Peyer's patch (tissue), 4 donors: ENCODE data around the gene MDM2.

Experiments
- POLR2A ChIP-seq, 2 donors: fragments of 450-650 bp; IDR thresholded peaks; one replicate each; pipeline ENCODE4 v1.5.1; 2017; ENCODE audit warnings: antibody characterized with exemption in 2 of 2, mild to moderate bottlenecking in 2 of 2, moderate library complexity in 2 of 2
- TF ChIP-seq, protein P1 (sequence below), 6 experiments: fragments of 450-650 bp in 4 of 6; fragments of 200-600 bp in 2 of 6; sonication (generic) in 1 of 6; IDR thresholded peaks; one replicate each; pipeline ENCODE4 v1.5.1; 2017 to 2019; ENCODE audit warnings: antibody characterized with exemption in 6 of 6, mild to moderate bottlenecking in 3 of 6, moderate library complexity in 1 of 6

- TF ChIP-seq, protein P1, sequence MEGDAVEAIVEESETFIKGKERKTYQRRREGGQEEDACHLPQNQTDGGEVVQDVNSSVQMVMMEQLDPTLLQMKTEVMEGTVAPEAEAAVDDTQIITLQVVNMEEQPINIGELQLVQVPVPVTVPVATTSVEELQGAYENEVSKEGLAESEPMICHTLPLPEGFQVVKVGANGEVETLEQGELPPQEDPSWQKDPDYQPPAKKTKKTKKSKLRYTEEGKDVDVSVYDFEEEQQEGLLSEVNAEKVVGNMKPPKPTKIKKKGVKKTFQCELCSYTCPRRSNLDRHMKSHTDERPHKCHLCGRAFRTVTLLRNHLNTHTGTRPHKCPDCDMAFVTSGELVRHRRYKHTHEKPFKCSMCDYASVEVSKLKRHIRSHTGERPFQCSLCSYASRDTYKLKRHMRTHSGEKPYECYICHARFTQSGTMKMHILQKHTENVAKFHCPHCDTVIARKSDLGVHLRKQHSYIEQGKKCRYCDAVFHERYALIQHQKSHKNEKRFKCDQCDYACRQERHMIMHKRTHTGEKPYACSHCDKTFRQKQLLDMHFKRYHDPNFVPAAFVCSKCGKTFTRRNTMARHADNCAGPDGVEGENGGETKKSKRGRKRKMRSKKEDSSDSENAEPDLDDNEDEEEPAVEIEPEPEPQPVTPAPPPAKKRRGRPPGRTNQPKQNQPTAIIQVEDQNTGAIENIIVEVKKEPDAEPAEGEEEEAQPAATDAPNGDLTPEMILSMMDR (IDR thresholded peaks at IDR 0.05) = no peak
- TF ChIP-seq POLR2A (IDR thresholded peaks at IDR 0.05) = no peak
Measured at GRCh38 chr12:68837215-68837614, 29.2 kb downstream of the MDM2 start.
